Right renal pelvis (tissue), 4 donors: ENCODE results near the gene ADAP1. TPM values are rescaled to one million over a fixed set of nuclear protein-coding genes. Genes with fewer than 3 reads are reported as not detected.
"Not testable (repeated sequence)": the region's sequence is repeated elsewhere in the genome, so short reads cannot be mapped to it uniquely, and the experiment has no call there.

ENCODE experiments used
- DNase-seq, 4 donors: peaks; one replicate each; pipeline ENCODE4 v3.0.0-alpha.2; 2013; ENCODE audit warnings: low read depth in 4 of 4, low spot score in 3 of 4, missing footprints in 1 of 4
- polyA plus RNA-seq, 4 donors: library from polyadenylated mRNA; unstranded; fragments of 120-200 nt; gene quantifications; one replicate each; pipeline ENCODE4 v1.2.1, GENCODE V29; 2013; ENCODE audit not compliant: insufficient read length in 4 of 4

ADAP1 gene
- polyA plus RNA-seq, 4 donors: 14.6 to 18.2 (median 15.1) TPM

DNA sequence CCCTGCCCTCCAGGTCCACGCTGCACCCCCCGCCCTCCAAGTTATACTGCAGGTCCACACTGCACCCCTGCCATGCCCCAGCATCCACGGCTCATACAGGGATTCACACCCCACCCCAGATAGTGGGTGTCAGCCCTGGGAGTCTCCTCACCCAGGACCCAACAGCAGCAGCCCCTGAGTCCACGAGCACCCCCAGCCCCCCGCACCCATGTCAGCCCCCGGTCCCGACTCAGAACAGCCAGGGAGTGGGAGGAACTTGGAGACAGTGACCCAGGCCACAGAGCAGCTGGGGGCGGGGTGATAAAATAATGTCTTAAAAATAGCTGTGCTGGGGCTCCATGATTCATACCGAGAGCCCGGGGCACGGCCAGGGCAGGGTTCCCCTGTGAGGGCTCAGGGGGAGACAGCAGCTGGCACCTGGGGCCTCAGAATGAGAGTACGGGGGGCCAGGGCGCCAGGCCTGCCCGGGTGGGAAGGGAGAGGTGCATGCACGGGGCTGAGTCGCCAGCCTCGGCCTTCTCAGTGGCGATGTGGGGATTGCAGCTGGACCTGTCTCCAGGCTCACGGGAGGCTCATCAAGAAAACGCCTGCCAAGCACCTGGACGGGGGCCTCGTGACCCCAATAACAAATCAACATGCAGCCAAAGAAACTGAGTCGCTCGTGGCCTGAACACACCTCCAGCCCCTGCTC lies 29.8 kb downstream of the ADAP1 start:
- DNase-seq: no peak

DNA sequence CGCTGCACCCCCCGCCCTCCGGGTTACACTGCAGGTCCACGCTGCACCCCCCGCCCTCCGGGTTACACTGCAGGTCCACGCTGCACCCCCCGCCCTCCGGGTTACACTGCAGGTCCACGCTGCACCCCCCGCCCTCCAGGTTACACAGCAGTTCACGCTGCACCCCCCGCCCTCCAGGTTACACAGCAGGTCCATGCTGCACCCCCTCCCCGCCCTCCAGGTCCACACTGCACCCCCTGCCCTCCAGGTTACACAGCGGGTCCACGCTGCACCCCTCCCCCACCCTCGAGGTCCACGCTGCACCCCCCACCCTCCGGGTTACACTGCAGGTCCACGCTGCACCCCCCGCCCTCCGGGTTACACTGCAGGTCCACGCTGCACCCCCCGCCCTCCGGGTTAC lies 30.4 kb downstream of the ADAP1 start:
- DNase-seq: not testable (repeated sequence)

DNA sequence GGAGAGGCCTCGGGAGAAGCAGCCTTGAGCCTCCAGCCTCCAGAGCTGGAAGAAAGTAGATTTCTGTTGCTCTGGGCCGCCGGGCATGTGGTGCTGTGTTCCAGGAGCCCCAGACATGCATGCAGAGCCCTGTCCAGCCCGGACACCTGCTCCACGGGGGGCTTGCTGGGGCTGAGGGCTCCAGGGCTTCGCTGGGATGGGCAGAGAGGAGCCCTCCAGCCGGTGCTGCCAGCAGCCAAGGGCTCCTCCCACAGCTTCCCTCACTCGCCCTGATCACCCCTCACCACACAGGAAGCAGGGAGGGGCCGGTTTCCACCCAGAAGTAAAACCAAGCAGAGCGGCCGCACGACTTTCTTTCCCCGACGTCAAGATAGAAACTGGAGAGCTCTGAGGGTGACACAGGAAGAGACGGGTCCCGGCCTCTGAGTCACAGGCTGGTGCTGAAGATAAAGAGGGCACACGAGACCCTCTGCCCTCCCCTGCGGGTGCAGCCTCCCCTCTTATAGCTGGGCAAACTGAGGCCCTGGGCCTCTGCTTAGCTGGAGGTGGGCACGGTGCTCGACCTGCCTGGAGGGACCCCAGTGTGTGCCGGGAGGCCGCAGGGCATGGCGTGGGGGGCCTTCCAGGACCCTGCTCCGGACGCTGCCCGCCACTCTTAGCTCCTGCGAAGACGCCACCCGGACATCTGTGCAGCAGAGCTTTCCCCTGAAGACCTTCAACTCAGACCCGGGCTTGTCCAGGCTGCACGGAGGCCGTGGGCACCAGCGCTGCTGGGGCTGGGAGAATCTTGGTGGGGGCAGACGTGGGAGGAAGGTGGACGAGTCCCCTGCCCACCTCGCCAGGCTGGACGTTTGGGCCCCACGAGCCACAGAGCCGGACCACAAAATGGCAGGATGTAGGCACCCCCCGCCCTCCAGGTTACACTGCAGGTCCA lies 31.1 kb downstream of the ADAP1 start:
- DNase-seq: no peak

DNA sequence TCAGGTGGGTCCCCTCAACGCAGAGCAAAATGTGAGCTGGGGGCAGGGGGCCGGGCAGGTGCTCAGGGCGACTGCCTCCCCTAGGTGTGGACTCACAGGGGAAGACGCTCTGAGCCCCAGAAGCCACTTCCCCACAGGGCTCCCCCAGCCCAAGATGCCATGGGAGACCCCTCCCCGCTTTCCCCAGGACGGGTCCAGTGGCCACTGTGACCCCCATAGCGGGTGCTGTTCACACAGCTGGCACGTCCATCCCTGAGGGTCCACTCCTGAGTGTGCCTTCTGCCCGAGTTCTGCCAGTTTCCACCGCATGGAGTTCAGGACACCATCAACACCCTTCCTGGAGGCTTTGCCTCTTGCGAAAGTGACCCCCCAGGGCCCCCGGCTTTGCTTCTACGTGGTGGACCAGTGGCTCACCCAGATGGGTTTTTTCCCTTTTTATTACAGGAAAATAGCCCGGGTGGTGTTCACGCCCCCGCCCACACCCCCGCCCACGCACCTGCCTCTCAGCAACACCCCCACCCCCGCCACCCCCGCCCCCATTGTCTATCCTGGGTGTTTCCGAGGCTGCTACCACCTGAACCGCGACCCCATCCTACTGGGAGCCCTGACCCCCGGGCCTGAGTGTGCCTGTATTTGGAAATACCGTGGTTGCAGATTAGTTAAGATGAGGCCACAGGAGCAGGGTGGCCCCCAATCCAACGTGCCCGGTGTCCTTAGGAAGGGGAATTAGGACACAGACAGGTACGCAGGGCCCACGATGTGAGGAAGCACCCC lies 32.0 kb downstream of the ADAP1 start:
- DNase-seq: no peak

DNA sequence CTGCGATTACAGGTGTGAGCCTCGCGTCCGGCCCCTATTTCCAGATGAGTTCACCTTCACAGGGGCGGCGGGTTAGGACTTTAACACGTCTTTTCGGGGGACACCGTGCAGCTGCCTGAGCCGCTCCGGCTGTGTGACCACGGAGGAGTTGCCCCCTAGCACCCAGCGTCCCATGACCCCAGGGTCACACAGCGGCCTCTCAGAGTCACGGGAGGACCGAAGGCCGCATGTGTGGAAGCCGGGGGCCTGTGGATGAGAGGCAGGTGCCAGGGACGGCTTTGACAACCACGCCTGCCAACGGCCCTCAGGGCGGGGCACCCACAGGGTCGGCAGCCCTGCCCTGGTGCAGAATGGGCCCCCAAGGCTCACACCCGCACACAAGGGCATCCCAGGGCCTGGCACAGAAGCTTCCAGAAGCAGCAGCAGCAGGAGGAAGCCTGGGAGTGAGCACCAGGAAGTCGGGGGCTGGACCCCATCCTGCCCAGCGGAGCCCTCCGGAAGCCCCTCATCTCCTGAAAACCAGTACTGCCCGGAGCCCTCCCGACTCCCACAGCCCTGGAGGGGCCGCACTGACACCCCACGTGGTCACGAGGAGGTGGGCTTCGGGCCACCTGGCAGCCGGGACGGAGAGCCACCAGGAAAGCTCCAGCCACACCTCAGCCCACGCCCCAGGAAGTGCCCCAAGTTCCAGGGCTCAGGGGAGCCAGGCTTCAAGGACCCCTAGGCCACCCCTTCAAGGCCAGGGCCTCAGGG lies 32.7 kb downstream of the ADAP1 start:
- no peak for DNase-seq

DNA sequence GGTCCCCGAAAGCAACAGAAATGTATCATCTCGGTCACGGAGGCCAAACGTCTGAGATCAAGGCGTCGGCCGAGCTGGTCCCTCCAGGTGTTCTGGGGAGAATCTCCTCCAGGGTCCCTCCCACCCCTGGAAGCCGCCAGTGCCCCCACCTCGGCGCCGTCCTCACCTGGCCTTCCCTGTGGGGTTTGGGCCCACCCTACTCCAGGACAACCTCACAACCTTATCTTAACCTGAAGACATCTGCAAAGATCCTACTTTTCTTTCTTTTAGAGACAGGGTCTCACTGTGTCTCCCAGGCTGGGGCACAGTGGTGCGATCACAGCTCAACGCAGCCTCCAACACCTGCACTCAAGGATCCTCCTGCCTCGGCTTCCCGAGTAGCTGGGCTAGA lies 33.4 kb downstream of the ADAP1 start:
- DNase-seq: no peak

DNA sequence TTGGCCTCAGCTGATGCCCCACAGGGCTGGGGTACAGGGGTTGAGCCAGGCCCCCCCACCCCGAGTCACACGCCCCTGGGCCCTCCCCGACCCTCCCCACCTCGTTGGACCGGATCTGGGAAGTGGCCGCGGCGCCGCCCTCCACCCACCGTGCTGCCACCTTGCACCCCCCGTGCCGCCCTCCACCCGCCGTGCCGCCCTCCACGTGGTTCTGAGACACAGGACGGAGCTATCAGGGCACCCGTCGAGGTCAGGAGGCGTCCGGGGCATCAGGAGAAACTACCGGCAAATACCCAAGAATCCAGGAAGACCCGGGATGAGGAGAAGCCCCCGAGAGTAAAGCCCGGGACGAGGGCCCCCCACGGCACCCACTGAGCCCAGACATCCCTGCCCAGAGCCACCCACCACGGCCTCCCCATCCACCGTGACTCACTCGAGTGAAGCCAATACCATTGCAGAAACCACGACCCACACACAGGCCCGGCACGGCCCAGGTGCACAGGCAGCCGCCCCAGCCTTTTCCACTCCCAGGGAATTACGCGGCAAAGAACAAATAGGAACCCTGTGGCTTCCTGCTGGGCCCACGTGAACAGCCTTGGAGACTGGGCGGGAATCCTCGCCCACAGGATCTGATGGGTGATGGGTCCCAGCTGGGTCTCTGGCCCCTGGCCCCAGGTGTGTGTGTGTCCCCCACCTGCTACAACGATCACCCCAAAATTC lies 34.0 kb downstream of the ADAP1 start:
- DNase-seq: no peak

DNA sequence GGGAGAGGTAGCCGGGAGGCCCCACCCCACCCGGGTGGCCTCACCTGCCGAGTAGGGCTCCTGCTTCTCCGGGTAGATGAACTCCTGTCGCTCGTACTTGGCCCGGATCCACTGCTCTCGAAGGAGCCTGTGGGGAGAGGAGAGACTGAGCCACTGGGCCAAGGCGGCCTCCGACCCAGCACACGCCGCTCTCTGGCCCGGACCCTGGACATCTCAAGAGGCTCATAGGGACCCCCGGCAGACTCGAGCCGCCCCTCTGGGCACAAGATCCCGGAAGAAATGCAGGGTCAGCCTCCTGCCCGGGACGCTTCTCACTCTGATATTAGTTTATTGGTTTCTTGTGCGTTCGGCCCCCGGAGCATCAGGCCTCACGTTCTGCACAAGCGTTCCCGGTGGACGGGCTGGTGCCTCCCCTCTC lies 34.5 kb downstream of the ADAP1 start:
- DNase-seq: no peak

DNA sequence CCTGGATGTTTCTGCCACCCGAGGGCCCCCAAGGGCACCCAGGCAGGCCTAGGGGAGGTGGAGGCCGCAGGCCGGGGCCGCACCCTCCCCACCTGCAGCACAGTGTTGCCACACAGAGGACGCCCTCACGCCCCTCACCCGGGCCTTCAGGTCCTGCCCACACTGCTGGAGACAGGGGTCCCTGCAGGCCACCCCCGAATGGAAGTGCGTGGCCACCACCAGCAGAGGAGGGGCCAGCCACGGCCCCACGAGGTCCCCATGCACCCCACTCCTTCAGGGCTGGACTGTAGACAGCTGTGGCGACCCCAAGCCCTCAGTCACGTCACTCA lies 35.4 kb downstream of the ADAP1 start:
- no peak for DNase-seq

DNA sequence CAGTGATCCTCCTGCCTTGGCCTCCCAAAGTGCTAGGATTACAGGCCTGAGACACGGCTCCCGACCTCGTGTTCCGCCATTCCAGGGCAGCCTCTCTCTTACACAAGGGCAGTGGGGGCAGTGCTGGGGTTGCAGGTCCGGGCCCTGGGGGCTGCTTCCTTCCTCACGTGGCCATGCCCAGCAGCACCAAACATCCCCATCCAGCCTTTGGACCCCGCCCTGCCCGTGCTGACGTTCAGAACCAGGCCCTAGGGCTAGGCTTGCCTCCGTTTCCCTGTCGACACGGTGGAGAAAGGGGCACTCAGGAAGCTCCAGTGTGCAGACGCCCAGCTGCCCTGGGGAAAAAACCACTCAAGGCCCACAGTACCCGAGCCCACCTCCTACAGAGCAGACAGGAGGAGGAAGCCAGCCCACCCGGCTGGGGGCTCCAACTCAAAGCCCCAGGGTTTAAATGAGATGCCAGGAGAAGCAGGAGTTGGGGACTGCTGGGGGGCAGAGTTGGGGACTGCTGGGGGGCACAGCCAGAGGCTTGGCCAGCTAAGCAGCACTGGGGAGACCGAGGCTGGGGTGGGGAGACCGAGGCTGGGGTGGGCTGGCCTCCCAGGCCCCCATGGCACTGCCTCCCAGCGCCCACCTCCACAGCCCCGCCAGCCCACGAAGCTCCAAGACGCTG lies 35.9 kb downstream of the ADAP1 start:
- DNase-seq: no peak

DNA sequence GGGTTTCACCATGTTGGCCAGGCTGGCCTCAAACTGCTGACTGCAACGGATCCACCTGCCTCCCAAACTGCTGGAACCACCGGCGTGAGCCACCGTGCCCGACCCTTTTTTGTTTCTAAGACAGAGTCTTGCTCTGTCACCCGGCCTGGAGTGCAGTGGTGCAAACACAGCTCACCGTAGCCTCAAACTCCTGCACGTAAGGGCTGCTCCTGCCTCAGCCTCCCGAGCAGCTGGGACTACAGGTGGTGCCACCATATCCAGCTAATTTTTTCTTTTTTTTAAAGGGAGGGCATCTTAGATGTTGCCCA lies 36.4 kb downstream of the ADAP1 start:
- no peak for DNase-seq

DNA sequence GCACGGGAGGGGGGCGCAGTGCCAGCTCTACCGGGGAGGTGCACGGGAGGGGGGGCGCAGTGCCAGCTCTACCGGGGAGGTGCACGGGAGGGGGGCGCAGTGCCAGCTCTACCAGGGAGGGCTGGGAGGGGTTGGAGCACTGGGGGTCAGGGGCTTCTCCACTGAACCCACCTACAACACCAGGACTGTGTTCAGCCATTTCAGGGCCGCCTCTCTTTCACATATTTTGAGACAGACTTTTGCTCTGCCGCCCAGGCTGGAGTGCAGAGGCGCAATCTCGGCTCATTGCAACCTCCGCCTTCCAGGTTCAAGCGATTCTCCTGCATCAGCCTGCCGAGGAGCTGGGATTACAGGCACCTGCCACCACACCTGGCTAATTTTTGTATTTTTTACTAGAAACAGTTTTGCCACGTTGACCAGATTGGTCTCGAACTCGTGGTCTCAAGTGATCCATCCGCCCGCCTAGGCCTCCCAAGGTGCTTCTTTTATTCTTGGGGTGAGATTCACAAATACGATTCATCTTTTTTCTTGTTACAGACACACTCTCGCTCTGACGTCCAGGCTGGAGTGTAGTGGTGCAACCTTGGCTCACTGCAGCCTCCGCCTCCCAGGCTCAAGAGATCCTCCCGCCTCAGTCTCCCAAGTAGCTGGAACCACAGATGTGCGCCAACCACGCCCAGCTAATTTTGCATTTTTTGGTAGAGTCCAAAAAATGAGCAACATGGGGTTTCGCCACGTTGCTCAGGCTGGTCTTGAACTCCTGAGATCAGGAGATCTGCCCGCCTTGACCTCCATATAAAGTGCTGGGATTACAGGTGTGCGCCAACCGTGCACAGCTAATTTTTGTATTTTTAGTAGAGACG lies 37.0 kb downstream of the ADAP1 start:
- DNase-seq: no peak

DNA sequence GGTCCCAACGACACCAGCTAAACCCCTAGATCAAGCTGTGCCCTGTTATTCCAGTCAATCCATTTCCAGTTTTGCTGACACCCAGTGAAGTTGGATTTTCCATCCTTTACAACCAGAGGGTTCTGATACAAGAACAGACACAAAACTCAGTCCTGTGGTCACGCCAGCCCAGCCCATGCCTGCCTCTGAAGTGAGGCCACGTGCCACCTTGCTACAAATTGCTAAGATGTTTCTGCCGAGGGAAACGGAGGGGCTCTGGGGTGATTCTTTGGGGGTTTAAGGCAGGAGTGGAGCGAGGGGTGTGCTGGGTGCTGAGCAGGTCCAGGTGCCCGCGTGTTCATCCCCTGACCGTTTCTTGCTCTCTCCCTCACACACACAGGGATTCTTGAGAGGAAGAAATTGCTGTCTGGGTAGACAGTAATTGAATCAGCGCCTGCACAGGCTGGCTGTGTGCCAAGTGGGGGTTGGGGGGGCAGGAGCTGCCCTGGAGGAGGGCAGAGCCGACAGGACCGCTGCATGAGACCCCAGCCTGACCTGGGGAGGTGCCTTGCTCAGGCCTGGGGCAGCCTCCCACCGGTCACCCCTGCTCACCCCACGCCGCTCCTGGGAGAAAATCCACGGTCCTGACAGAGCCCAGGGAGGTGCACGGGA lies 38.1 kb downstream of the ADAP1 start:
- no peak for DNase-seq

DNA sequence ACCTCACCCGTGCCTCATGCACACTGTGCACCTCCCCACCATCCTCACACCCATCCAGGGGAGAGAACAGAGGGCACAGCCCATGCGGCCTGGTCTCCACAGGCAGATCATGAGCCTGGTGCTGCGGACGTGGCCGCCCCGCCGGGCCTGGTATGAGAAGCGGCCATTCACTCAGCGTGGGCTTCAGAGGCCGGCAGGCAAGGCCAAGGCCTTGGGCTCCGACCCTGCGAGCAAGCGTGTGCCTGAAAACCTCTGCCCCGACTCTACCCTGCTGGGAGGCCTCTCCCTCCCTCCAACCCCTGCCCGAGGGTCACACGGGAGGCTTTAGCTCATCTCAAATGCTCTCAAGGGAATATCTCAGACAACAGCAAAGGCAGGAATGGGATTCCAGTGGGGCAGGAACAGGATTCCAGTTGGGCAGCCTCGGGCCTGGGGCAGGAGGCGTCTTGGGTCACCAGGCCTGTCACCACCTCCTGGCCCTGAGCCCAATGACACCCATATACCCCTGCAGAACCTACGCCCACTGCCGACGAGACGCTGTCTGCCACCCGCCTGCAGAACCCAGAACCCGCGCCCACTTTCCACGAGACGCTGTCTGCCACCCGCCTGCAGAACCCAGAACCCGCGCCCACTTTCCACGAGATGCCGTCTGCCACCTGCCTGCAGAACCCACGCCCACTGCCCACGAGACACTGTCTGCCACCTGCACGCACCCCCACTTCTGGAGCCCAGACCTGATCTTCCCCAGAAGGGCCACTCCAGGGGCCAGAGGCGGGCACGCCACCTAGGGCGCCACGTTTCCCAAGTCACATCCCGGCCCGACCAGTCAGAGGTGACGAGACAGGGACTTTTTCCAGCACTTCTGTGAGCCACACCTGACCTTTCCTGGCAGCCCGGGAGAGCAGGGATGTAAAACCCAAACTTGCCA lies 38.9 kb downstream of the ADAP1 start:
- no peak for DNase-seq

DNA sequence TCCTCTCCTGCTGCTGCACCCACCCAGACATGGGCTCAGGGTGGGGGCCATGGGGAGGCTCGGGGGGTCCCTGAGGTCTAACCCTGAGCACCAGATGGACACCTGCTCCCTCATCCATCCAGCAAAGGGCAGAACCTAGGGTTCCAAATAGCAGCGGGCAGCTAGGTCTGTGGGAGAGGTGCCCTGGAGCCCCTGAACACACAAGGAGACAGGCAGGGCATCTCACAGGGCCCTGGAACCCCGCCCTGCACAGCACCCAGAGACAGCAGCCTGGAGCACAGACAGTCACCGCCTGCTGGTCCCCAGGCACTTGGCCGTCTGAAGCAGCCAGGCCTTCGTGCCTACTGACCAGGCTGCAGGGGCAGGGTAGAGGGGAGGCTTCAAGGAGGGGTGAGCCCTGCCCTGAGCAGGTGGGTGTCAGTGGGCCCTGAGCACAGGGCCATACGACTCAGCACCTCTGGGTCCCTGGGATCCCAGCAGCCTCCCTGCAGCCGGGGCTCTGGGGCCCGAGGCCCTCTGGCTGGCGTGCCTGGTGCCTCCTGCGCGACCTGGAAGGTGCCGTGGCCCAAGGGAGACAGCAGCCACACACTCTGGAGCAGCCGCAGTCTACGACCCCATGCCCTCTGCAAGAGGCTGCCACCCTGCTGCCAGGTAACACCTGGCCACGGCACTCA lies 39.8 kb downstream of the ADAP1 start:
- no peak for DNase-seq

DNA sequence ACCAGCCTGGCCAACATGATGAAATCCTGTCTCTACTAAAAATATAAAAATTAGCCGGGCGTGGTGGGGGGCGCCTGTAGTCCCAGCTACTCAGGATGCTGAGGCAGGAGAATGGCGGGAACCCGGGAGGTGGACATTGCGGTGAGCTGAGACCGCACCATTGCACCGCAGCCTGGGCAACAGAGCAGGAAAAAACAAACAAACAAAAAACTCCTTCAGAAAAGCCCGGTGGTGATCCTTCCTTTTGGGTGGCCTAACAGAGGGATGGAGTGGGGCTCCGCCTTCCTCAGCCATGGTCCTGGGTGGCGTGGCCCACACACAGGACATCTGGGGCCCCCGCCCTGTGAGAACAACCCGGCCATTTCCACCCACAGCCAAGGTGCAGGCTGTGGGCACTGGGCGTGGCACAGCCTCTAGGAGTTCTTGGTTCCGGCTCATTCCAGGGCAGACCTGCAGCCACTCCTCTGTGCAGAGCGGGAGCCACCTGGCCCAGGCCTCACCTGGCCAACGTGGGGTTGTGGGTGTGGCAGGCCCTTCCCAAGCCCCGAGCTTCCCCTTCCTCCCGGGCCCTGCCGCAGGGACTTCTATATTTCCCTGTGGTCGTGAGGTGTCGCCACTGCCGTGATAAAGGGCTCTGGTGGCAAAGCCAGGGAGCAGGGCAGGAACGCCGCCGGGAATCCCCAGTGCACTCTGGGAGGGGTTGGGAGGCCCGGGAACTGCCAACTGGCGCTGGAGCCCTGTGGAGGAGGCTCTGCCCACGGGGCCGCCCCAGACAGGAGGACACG lies 40.6 kb downstream of the ADAP1 start:
- DNase-seq: no peak
